IPS DF 19.7 (cell line): Measurements from ENCODE around the gene ASGR2.
"Not testable (repeated sequence)": the region's sequence is repeated elsewhere in the genome, so short reads cannot be mapped to it uniquely, and the experiment has no call there.

Experiments used
- DNase-seq: peaks from one replicate; pipeline ENCODE4 v3.0.0-alpha.2; 2013; ENCODE audit warnings: low read depth, low spot score

Gene ASGR2

DNA sequence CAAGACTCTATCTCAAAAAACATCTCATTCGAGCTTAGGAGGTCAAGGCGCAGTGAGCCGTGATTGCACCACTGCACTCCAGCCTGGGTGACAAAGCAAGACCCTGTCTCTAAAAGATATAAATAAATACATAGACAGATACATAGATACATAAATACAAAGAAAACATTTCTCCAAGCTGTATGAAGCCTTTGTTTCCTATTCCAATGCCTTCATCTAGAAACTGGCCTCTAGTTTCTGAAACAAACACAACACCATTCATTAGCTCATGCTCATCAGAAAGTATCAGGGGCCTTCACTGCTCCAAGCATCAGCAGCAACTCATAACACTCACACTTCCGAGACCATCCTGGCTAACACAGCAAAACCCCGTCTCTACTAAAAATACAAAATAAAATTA is 10.3 kb upstream of the ASGR2 start:
- no peak for DNase-seq

DNA sequence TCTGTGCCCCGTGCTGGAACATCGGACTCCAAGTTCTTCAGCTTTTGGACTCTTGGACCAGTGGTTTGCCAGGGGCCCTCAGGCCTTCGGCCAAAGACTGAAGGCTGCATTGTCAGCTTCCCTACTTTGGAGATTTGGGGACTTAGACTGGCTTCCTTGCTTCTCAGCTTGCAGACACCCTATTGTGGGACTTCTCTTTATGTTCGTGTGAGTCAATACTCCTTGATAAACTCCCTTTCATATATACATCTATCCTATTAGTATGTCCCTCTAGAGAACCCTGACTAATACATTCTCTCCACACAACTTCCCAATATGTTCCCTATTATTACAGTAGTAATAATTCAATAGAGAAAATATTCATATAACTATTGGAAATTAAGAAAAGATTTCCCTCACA is 9.2 kb upstream of the ASGR2 start:
- DNase-seq, result no peak

DNA sequence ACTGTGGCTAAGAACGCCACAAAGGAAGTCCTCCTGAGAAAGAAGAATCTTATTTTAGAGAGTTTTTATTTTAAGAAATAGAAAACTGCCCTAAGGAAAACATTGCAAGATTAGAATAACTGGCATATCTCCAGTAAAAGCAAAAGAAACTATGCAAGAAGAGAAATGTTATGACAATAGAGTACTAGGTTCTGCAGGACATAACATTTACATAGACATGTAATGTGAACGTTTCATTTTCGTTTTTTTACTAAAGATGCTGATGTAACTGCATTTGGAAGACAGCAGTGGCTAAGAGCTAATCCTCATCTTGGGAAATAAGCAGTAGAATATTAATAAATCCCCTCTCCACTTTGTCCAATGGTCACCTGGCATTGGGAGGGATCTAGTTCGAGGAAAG is 7.8 kb upstream of the ASGR2 start:
- no peak for DNase-seq

DNA sequence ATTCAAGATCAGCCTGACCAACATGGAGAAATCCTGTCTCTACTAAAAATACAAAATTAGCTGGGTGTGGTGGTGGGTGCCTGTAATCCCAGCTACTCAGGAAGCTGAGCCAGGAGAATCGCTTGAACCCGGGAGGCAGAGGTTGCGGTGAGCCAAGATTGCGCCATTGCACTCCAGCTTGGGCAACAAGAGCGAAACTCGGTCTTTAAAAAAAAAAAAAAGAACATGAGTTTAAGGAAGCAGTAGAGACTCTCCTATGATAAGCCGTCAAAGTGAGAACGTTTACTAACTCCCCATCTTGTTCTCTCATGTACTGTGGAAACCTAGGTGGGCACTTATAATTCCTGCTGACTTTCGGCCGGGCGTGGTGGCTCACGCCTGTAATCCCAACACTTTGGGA is 6.0 kb upstream of the ASGR2 start:
- DNase-seq, result not testable (repeated sequence)

DNA sequence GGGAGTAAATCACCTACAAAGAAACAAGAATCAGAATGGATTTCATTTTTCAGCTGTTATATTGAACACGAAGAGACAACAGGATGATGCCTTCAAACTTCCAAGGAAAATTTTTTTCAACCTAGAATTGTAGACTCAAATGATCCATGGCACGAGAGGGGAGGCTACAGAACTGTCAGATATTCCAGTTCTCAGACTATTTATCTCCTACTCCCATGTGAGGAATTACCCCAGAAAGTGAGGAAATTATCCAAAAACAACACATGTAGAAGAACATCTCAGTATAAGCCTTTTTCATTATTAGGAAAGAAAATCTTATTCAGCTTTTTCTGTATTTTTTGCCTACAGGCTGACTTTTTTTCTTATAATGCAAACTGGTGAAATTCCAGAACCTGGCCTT is 5.5 kb upstream of the ASGR2 start:
- no peak for DNase-seq

DNA sequence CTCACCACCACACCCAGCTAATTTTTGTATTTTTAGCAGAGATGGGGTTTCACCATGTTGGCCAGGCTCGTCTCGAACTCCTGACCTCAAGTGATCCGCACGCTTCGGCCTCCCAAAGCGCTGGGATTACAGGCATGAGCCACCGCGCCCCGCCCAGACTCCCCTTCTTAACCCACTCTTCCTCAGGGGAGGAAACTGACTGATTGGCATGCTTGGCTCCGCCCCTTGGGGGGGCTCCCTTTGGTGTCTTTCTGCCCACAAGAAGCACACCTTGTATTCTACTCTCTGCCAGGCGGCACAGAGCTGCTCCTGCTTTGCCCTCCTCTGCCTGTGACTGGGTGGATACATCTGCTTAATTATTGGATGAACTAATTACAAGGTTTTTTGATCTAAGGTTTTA is 4.7 kb upstream of the ASGR2 start:
- no peak for DNase-seq

DNA sequence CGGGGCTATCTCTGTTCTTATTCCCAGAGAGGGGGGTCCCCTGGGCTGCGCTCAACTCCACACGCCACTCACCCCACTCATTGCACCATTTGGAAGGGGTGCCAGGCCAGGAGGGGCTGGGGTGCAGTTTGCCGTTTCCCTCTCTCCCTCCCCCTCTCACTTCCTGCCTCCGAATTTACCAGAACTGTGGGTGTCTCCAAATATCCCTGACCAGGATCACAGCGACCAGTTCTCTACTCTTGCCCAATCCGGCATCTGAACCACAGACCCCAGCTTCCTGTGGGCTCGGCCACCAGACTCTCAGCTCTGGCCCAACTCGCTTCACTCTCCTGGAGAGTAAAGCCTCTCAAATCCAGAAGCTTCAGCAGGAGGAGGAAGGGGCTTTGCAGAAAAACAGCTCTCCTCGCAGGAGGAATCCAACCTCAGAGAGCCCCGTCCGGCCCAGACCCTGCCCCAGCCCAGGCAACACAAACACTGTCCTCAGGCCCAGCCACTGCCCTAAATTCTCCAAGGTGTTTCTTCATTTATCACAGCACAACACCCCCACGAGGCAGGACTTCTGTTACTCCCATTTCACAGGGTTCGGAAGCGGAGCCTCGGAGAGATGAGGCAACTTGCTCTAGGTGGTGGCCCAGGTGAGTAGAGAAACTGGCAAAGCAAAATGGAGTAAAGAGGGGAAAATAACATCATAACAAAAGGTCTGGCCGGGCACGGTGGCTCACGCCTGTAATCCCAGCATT is 423 bp upstream of the ASGR2 start:
- no peak for DNase-seq

DNA sequence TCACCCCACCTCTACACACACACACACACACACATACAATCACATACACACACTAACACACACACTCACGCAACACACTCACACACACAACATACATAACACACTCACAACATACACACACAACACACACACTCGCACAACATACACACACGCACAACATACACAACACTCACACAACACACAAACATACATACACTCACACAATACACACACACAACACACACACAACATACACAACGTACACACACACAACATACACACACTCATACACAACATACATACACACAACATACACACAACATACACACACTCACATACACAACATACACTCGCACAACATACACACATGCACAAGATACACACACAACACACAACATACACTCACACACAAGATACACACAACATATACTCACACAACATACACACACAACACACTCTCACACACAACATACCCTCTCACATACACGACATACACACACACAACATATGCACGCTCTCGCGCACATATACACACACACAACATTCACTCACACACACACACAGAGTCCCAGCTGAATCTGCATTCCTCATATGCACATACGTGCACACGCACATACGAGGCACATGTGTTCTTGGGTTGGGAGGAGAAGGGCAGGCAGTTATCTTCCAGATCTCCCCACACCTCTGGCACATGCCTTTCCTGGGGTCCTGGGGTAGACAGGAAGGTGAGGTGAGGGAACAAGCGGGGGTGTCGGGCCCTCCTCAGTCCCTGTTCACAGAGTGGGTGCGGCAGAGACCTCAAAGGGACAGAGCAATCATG is 1.1 kb downstream of the ASGR2 start:
- no peak for DNase-seq

DNA sequence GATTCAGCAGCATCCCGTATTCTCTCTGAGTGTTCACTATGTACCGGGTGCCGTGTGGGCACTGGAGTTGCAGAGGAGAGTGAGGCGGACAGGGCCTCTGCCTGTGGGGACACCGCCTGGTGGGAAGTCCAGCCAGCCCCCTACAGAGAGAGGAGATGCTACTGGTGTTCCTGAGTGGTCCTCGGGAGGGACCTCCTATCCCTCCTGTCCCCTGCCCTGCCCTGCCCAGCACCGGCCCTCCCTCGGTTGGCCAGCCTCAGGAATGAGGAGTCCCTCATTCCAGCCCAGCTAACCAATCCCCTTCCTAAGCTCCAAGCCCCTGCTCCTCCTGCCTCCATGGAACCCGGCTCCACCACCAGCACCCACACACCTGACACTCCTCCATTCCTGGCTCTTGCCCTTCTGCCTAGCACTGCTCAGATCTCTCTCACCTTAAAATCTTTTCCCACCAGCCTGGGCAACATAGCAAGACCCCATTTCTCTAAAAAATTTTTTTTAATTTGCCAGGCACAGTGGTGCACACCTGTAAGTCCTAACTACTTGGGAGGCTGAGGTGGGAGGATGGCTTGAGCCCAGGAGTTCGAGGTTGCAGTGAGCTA is 2.0 kb downstream of the ASGR2 start:
- DNase-seq, result no peak

DNA sequence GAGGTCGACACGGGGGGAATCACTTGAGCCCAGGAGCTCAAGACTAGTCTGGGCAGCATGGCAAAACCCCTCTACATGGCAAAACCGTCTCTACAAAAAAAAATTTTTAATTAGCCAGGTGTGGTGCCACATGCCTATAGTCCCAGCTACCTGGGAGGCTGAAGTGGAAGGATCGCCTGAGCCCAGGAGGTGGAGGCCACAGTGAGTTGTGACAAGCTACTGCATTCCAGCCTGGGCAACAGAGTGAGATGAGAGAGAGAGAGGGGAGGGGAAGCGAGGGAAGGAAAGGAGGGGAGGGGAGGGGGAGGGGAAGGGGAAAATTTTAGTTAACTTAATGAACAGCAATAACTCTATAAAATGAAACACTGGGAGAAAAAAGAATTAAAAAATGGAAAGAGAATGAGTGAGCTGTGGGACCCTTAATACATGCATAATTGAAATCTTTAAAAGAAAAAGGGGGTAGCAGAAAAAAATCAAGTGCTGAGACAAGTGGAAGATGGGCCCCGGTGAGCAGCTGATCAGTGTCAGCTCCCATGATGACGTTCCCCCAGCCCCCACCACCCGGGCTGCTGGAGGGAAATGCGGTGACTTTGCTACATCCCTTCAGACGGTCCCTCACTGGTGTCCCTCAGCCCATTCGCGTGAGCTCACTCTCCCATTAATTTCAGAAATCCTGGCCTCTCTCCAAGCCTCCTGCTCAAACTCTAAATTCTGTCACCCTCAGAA is 2.7 kb downstream of the ASGR2 start:
- no peak for DNase-seq

DNA sequence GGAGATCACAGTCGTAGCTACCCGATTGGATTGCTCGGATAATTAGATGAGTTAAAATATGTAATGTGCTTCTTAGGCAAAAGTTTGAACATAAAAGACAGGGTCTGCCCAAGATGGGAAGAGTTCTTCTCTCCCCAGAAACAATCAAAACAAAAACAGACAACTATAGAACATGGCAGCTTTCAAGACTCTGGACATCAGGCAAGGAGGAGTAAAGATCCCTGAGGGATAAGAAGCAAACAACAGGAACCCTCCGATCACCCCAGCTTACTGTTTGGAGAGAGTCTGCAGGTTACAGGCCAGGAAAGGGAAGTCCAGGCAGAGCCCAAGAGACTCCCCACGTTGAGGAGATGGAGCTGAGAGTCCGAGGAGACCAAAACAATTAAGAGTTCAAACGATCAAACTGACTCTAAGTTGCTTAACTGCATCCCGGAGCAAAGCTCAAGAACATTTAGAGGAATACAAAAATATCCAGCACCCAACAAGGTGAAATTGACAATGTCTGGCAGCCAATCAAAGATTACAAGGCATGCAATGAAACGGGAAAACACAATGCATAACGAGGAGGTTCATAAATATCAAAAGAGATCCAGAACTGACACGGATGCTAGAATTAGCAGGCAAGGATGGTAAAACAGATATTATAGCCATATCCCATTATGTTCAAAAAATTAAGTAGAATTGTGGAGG is 3.9 kb downstream of the ASGR2 start:
- no peak for DNase-seq

DNA sequence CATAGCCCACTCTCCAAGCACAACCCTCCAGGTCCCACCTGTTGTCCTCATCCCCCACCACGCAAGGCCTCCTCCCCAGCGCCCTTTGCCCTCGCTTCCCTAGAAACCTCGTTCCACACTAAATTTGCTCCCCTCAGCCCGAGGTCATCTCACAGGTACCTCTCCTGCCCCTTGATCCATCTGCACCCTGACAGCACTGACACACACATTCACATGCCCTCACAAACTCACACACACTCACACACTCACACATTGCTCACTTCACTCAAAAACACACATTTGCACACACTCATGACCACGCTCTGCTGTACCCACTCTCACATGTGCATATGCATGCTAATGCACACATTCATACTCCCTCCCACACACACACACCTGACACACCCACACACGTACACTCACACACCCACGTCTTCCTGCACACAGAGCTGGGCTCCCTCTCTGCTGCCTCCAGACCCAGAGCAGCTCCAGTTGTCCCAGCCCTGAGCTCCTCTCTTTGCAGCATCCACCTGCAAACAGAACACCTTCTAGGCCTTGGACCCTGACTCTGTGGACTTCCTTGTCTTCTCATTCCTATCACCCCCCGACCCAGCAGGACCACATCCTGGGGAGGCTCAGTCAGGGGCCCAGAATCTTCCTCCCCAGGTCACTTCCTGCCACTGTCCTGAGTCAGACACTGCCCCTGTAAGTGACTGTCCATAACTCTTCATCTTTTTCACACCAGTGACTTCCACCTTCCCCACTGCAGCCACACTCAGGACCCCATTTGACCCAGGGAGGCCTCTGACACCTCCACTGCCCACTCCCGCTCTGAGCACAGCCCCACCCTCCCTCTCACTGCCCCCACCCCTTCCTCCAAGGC is 4.9 kb downstream of the ASGR2 start:
- no peak for DNase-seq

DNA sequence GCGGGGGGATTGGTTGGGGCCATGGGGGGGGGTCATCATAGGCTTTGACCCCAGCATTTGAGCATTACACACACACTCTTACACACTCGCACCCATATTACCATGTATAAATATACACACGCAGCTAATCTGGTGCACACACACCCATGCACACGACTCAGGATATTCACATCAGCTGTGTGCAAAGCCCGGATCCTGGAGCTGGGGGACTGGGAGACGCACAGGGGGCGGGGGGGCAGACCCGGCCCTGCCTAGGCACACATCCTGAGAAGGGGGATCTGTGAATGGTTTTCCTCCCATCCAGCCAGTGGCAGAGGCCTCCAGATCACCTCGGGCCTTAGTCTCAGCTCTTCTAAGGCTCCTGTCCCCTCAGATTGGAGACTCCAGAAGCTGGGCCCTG is 5.6 kb downstream of the ASGR2 start:
- no peak for DNase-seq

DNA sequence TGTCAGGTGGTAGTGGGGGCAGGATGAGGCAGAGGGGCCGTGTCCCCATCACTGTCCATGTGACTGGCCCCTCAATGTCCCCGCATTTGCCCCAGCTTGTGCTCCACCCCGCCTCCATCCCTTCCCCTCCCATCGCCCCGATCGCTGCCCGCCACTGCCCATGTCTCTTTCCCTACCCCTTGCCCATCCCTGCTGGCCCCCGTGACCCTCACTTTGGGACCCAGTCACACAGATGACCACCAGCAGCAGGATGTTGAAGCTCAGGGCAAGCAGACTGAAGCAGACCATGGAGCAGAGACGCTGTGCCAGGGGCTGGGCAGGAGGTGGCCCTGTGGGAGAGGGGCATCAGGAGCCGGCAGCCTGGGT is 6.1 kb downstream of the ASGR2 start:
- no peak for DNase-seq

DNA sequence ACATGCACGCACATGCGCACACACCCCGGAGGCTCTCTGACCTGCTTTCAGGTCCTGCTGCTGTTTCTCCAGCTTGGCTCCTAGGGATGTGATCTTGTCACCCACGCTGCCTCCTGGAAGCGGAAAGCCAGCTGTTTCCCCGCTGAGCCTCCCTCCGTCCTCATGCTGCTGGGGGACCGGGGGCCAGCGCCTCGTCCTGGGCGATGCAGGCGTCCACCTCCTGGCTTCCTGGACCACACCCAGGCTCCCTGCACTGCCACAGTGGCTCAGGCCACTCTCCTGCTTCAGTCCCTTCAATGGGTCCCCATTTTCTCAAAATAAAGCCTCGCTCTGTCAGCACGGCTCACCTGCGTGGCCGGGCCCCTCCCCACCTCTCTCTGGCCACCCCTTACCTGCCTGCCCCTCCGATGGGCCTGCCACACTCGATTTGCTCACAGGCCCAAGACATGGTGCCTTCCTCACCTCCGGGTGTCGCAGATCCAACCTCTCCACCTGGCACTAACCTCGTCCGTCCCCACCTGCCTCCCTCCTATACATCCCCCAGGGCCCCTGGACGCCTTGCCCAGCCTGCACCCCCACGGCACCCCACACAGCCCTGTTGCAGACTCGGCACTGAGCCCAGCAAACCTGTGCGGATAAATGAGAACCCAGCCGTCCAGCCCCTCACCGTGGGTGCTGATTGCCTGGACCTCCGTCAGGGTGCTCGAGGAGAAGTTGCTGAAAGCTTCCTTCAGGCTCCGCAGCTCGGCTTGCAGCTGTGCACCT is 6.6 kb downstream of the ASGR2 start:
- DNase-seq, result no peak

DNA sequence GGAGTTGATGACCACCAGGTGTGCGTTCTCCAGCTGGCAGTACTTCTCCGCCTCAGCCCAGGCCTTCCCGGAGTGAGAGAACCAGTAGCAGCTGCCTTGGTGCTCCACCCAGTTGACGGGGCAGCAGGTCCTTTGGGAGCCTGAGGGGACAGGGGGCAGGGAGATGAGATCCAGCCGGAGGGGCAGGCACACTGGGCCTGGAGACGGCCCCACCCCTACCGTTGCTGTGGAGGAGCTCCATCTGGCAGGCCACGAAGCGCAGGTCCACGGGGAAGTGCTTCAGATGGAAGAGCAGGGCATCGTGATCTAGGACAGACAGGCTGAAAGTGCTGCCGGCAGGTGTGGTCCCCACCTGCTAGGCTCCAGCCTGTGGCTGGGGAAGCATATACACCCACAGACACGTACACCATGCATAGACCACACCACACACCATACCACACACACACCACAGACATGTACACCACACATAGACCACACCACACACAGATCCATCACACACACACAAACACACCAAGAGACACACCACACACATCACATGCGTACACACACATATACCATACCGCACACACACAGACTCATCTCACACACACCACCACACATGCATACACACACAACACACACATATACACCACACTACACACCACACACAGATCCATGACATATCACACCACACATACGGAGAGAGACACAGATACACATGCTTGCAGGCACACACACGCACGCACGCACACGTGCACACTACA is 7.4 kb downstream of the ASGR2 start:
- DNase-seq, result no peak

DNA sequence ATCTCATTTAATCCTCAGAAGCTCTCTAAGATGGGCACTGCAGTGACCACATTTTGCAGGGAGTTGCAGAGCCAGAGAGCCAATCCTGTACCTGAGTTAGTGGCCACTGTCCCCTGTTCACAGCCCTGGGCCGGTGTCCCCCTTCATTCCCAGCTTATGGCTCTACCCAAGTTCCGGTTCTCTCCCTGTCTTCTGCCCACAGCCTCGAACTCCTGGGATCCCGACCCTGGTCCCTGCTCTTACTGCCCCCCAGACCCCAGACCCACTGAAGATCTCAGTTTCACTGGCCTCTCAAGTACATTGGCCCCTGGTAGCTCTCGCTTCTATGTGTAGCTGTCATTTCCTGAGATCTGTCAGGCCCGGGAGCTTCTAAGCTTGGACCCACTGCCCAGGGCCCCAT is 12.2 kb downstream of the ASGR2 start:
- no peak for DNase-seq

DNA sequence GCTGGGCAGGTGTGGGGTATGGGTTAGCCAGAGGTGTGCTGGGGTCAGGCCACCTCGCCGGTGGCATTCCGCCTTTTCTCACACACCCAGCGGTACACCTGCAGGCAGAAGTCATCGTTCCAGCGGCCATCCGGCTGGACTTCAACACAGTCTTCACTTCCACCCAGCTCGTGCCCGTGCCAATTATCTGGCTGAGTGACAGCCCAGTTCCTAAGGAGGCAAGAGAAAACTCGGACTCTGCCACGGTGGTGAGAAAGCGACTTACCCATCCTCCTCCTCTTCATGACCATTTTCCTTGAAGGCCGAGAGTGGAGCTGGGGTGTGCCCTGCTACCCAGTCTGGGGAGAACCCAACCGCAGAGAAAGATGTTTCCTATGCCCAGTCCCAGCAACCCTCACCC is 13.1 kb downstream of the ASGR2 start:
- no peak for DNase-seq

DNA sequence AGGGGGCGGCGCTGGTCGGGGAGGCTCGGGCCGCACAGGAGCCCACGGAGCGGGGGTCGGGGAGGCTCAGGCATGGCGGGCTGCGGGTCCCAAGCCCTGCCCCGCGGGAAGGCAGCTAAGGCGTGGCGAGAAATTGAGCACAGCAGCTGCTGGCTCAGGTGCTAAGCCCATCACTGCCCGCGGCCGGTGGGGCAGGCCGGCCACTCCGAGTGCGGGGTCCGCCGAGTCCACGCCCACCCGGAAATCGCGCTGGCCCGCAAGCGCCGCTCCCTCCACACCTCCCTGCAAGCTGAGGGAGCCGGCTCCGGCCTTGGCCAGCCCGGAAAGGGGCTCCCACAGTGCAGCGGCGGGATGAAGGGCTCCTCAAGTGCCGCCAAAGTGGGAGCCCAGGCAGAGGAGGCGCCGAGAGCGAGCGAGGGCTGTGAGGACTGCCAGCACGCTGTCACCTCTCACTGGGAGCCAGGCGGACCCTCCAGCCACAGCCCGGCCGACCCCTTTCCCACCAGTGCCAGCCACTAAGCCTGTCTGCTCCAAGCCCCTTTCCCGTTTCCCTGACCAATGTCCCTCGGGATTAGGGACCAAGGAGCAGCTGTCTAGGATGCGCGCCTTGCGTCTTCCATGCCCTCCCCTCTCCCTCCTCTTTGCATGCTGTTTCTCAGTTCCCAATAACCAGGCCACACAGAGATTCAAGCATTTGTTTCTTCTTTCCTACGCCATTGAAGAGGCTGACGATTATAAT is 13.8 kb downstream of the ASGR2 start:
- DNase-seq, result not testable (repeated sequence)
